NCI-H2196 (cell line): Measurements from ENCODE around the gene ST3GAL3.

Experiments used
- DNase-seq: peaks from one replicate; lab custom pipeline; 2025; ENCODE audit not compliant: unreplicated experiment; lab: John Stamatoyannopoulos, UW

The ST3GAL3 gene

GRCh38 chr1:43935711-43936427 is 228.5 kb downstream of the ST3GAL3 start:
- peak; percentile 77 for DNase-seq

DNA sequence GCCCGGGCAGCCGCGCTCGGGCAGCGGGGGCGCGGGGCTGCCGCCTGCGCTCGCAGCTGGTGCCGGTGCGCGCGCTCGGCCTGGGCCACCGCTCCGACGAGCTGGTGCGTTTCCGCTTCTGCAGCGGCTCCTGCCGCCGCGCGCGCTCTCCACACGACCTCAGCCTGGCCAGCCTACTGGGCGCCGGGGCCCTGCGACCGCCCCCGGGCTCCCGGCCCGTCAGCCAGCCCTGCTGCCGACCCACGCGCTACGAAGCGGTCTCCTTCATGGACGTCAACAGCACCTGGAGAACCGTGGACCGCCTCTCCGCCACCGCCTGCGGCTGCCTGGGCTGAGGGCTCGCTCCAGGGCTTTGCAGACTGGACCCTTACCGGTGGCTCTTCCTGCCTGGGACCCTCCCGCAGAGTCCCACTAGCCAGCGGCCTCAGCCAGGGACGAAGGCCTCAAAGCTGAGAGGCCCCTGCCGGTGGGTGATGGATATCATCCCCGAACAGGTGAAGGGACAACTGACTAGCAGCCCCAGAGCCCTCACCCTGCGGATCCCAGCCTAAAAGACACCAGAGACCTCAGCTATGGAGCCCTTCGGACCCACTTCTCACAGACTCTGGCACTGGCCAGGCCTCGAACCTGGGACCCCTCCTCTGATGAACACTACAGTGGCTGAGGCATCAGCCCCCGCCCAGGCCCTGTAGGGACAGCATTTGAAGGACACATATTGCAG is 229.3 kb downstream of the ST3GAL3 start:
- DNase-seq: peak; percentile 44

DNA sequence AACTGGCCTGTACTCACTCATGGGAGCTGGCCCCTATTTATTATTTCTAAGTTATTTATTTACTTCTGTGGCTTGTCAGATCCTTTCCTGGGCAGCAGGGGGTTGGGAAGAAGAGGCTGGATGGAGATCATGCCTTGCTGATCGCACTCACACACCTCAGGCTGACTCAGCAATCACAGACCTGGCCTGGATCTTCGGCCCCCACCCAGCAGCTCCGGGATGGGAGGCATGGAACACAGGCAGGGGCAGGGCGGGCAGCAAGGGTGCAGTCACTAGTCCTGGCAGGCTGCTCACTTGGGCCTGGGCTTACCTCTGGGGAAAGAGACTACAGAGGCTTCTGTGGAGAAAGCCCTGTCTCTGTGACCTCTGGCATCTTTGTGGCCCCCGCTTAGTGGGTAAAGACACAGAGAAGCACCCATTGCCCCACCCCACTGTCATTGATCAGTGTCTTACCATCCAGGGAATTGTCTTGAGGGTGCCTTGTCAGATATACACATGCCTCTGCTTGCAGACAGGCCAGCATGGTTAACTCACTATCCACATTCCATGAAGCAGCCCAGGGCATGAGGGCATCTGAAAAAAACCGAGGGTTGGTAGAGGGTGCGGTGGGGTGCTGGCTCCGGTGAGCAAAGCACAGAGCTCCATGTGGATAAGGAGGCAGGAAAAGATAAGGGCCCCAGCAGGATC is 230.0 kb downstream of the ST3GAL3 start:
- DNase-seq: no peak

DNA sequence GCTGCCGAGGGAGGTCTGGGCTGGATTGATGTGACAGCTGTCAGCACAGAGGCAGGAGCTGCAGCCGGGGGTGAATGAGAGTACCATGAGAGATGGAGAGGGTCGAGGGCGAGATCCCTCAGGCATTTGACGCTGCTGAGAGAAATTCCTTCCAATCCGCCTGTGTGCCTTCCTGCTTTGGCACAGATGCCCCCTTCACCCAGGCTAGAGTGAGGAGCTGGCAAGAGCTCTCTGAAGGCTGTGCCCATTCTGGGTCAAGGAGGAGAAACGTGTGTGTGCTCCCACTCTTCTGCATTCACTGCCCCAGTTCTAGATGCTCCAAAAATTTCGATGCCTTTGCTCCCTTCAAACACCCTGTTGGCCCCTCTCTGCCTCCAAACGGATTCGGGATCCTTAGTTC is 231.0 kb downstream of the ST3GAL3 start:
- DNase-seq: no peak

- DNase-seq: no peak
Measured at GRCh38 chr1:43938892-43939587, 231.7 kb downstream of the ST3GAL3 start.

- no peak for DNase-seq
Measured at GRCh38 chr1:43942411-43942810, 235.1 kb downstream of the ST3GAL3 start.

- DNase-seq: no peak
Measured at GRCh38 chr1:43944860-43945259, 237.5 kb downstream of the ST3GAL3 start.

DNA sequence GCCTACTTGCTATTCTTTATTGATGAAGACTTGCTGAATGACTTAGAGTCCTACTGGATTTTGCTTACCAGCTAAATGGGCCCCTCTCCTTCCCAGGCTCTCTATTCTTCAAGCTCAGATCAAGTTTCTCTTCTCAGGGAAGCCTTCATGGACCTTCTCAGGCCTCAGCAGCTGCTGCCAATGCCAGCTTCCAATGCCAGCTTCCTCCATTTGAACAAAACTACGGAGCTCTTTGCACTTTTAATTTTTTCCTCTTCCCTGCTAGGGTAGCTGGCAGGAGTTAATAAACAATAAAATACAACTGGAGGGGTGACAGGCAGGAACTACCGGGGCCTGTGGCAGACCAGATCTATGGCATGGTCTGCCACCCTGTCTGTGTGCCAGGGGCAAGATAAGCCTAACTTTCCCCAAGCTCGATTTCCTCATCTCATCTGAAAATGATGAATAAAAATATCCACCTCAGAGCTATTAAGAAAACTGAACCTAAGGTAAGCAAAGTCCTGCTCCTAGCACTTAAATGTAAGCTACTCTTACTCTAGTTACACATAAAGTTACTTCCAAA is 238.4 kb downstream of the ST3GAL3 start:
- no peak for DNase-seq

DNA sequence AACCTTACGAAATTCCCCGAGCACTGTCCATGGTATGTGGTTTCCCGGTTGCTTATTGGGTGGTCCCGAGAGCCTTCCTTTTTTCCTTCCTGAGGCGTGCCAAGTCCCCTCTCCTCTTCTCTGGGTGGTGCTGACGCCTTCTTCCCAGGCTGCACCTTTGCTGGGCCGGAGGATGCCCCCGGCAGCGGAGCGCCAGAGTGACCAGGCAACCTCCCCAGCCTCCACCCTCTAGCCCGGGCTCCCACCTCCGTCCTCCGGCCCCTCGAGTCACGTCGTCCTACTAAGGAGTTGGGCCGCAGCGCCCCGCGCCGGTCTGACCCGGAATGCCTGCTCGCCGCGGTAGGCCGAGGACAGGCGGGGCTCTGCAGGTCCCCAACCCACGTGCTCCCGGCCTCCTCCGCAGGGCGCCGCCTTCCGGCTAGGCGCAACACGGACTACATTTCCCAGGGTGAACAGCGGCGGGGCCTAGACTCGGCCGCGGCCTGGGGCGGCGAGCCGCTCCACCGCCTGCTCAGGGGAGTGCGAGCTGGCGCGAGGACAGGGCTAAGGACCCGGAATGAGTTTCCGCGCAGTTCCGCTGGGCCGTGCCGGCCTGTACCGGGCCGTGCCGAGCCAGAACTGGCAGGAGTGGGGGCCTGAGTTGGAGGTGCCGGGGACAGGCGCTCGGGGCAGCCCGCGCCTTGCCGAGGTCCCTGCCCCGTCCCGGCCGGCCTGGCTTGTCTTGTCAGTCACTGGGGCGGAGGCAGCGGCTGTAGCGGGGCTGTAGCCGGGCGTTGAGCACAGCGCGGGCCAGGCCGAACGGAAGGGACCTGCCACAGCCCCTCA is 239.1 kb downstream of the ST3GAL3 start, which contains the start of gene IPO13:
IPO13 (plus strand) TSS at position 715 of the 825 bp plus-strand sequence. CDS start 651 bp downstream, outside the sequence.
- DNase-seq: peak; percentile 96

DNA sequence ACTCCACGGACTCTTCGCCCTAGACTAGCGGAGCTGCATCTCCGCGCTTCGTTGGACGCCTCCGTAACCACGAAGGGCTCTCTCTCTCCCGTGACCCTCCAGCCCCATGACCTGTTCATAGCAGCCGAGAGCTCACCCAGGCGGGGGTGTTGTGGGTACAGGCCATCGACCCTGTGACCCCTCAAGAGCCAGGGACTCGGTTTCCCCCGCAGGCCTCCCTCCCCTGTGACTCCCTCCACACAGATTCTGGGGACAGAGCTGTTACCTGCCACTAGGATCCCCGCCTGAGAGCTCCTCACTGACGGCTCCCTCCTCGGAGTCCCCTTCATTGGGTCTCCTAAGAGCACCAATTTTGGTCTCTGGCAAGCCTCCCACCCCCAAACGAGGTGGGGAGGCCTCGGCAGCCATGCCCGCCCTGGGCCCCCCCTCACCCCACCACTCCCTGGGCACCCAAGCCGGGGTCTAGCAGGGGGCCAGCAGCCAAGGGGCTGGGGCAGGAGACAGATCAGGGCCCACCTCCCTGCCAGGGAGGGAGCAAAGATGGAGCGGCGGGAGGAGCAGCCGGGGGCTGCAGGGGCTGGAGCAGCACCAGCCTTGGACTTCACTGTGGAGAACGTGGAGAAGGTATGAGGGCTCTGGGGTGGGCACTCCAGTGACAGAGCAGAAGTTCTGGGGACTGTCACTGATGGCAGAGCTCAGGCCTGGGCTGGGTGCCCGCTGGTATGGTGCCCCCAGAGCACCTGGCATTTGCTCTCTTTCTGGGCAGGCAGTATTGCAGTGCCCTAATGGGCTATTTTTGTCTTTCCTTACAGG is 239.9 kb downstream of the ST3GAL3 start:
- no peak for DNase-seq

GRCh38 chr1:43947874-43948437 is 240.6 kb downstream of the ST3GAL3 start:
- DNase-seq: no peak

DNA sequence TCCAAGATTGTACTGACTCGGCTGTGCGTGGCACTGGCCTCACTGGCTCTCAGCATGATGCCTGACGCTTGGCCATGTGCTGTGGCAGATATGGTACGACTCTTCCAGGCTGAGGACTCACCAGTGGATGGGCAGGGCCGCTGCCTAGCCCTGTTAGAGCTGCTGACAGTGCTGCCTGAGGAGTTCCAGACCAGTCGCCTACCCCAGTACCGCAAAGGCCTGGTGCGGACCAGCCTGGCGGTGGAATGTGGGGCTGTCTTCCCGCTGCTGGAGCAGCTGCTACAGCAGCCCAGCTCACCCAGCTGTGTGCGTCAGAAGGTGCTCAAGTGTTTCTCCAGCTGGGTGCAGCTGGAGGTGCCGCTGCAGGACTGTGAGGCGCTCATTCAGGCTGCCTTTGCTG is 242.3 kb downstream of the ST3GAL3 start:
- DNase-seq: no peak

GRCh38 chr1:43951021-43951985 is 244.0 kb downstream of the ST3GAL3 start:
- no peak for DNase-seq

DNA sequence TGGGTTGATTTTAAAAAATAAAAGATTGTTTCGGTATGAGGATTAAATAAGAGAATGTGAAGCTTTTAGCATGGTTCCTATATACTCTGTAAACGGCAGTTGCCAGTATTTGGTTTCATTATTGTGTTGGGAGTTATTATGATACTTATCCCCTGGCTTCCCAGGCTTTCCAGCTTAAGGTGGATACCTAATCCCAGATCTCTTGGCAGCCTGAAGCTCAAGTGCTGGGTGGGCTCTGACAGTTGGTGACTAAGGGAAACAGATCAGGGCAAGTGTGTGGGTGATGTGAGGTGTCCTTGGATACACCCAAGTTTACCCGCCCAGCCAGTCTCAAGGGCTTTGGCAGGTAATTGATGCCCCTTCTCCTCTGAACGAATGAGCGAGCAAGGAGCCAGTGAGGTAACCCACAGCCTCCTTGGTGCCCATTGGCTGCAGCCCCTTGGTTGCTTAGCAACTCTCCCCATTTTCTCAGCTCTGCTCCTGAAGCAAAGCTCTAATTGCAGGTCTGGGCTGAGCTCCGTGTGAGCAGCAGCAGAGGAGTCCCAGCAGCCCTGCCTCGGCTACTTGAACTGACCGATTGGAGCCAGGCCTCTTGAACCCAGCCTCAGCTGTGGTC is 245.5 kb downstream of the ST3GAL3 start:
- peak; percentile 89 for DNase-seq

GRCh38 chr1:43953361-43953760 is 246.0 kb downstream of the ST3GAL3 start:
- no peak for DNase-seq

DNA sequence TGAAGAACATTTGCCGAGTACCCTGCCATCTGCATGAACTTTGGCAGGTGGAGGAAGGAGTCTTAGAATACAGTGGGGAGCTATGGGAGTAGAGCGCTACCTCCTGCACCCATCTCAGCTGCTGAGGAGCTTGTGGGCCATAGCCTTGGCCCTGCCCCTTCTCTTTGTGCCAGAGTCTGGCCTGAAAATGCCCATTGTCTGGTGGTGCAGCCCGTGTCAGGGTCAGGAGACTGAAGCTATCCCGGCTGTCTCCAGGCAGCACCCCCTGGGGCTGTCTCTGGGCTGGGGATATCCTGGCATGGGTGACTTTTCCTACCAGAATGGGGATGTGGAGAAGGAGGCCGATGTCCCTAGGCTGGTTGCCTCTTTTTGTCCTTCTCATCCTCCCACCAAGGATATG is 246.7 kb downstream of the ST3GAL3 start:
- DNase-seq: no peak

DNA sequence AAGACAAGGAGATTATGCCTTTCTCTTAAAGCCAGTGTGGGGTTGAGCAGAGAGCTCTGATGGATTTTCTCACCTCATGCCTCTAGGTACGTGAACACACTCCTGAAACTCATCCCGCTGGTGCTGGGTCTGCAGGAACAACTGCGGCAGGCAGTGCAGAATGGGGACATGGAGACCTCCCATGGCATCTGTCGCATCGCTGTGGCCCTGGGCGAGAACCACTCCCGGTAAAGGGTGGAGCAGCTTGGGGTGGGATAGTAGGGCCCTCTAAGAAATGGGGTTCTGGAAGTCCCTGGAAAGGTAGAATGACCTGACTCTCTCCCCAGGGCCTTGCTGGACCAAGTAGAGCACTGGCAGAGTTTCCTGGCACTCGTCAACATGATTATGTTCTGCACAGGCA is 248.9 kb downstream of the ST3GAL3 start:
- no peak for DNase-seq
